K562 (cell line): Measurements from ENCODE around the gene NTM. TPM values are rescaled to one million over a fixed set of nuclear protein-coding genes. Genes with fewer than 3 reads are reported as not detected.

ENCODE experiments used
- ATAC-seq: fragments of 200-7000 bp; cut with Tn5 transposase; 3 replicates; pipeline ENCODE4 v1.9.1; 2020; ENCODE audit warnings: moderate library complexity
- BruUV-seq: library from RNA; stranded (reverse); fragments of 400-500 nt; replicated peaks from 2 replicates; lab custom pipeline; 2021; lab: Mats Ljungman, UMichigan
- CTCF ChIA-PET: fragments of 300-600 bp; formaldehyde crosslinking; extraction: SDS; loops from one replicate; lab custom pipeline; 2021; ENCODE audit warnings: low intra/inter-chr PET ratio; lab: Yijun Ruan, JAX
- POLR2A ChIA-PET: fragments of 300-600, 350-650 bp; sonication (Branson Sonifier 250); formaldehyde crosslinking; extraction: SDS; loops from one replicate; lab custom pipeline; 2021; ENCODE audit warnings: antibody characterized with exemption, inconsistent platforms; lab: Yijun Ruan, JAX
- DNase-seq, 4 experiments: peaks; one replicate each; pipeline versions ENCODE4 v3.0.0 to v3.0.0-alpha.2; 2011 to 2018; ENCODE audit warnings: low spot score in 3 of 4, mixed read lengths in 3 of 4; ENCODE audit errors: extremely low read depth in 1 of 4
- FAIRE-seq: peaks from 2 replicates; lab custom pipeline; 2011; peaks lifted over from hg19 to GRCh38; lab: Jason Lieb, UNC
- H2AFZ ChIP-seq: 2 replicates; pipeline ENCODE4 v1.6.0; 2011; ENCODE audit warnings: low read depth, low read length, control low read depth, inconsistent platforms
- H3K27ac ChIP-seq: fragments of 200-600 bp; 3 replicates; pipeline ENCODE4 v1.8.0; 2011; ENCODE audit warnings: low read depth, mild to moderate bottlenecking, control low read depth, inconsistent platforms, low read length, moderate library complexity, mixed read lengths; ENCODE audit errors: extremely low read depth
- H3K27me3 ChIP-seq, 2 experiments: fragments of 300-600 bp in 1 of 2; 2 replicates in 1 of 2; 3 replicates in 1 of 2; pipeline versions ENCODE4 v1.6.0 to v1.8.0; 2011; ENCODE audit warnings: inconsistent platforms in 2 of 2, low read length in 2 of 2, mild to moderate bottlenecking in 1 of 2, mixed read lengths in 1 of 2, moderate library complexity in 1 of 2; ENCODE audit not compliant: control insufficient read depth in 2 of 2, insufficient read depth in 2 of 2
- H3K36me3 ChIP-seq: fragments of 300-600 bp; 3 replicates; pipeline ENCODE4 v1.8.0; 2011; ENCODE audit warnings: mild to moderate bottlenecking, low read length, inconsistent platforms; ENCODE audit not compliant: control insufficient read depth, insufficient read depth
- H3K4me1 ChIP-seq, 2 experiments: fragments of 200-600 bp in 1 of 2; replicated peaks in 1 of 2; 2 replicates in 1 of 2; 3 replicates in 1 of 2; pipeline versions ENCODE4 v1.5.1 to v1.8.0; 2011; ENCODE audit warnings: inconsistent platforms in 2 of 2, low read length in 2 of 2, mild to moderate bottlenecking in 1 of 2, mixed read lengths in 1 of 2, moderate library complexity in 1 of 2; ENCODE audit not compliant: control insufficient read depth in 2 of 2, insufficient read depth in 2 of 2
- H3K4me2 ChIP-seq: 2 replicates; pipeline ENCODE4 v1.6.1; 2011; ENCODE audit warnings: low read length, control low read depth, inconsistent platforms, mixed read lengths; ENCODE audit not compliant: insufficient read depth
- H3K4me3 ChIP-seq: fragments of 200-600 bp; sonication (generic), shearing (Covaris generic); 2 replicates; pipeline ENCODE4 v1.5.1; 2016; ENCODE audit warnings: control low read depth, inconsistent platforms
- H3K79me2 ChIP-seq: fragments of 200-600 bp; 3 replicates; pipeline ENCODE4 v1.8.0; 2011; ENCODE audit warnings: low read length, inconsistent platforms; ENCODE audit not compliant: control insufficient read depth, insufficient read depth
- H3K9ac ChIP-seq, 2 experiments: 2 replicates each; pipeline versions ENCODE4 v1.6.0 to v1.6.1; 2011; ENCODE audit warnings: low read depth in 2 of 2, low read length in 2 of 2, control low read depth in 1 of 2, inconsistent platforms in 1 of 2, mild to moderate bottlenecking in 1 of 2, mixed read lengths in 1 of 2; ENCODE audit not compliant: insufficient read depth in 1 of 2
- H3K9me1 ChIP-seq: one replicate; pipeline ENCODE4 v1.6.0; 2011; ENCODE audit warnings: inconsistent platforms, mild to moderate bottlenecking, low read length, moderate library complexity; ENCODE audit not compliant: control insufficient read depth, insufficient read depth
- H3K9me3 ChIP-seq: replicated peaks from 2 replicates; pipeline ENCODE4 v1.5.1; 2011; ENCODE audit warnings: low read depth, low read length, inconsistent platforms; ENCODE audit not compliant: control insufficient read depth, insufficient read depth
- H4K20me1 ChIP-seq: replicated peaks from 2 replicates; pipeline ENCODE4 v1.6.1; 2011; ENCODE audit warnings: low read length, inconsistent platforms, mixed read lengths; ENCODE audit not compliant: control insufficient read depth, insufficient read depth
- ADNP ChIP-seq: fragments of 200-800 bp; sonication (Bioruptor generic); IDR thresholded peaks from 2 replicates; pipeline ENCODE4 v1.6.1; 2016; ENCODE audit warnings: missing genetic modification characterization, missing compliant biosample characterization
- FIP1L1 ChIP-seq: fragments of 200-400 bp; formaldehyde crosslinking; IDR thresholded peaks from 2 replicates; pipeline ENCODE4 v1.6.1; 2018; ENCODE audit warnings: mild to moderate bottlenecking, low read depth, low read length; ENCODE audit not compliant: poor library complexity, severe bottlenecking
- HOXB6 ChIP-seq: fragments of 250-450 bp; sonication (Bioruptor Pico); IDR thresholded peaks from 2 replicates; pipeline ENCODE4 v1.5.1; 2022; ENCODE audit warnings: mild to moderate bottlenecking, borderline replicate concordance
- IFI16 ChIP-seq: fragments of 250-450 bp; sonication (Bioruptor Pico); IDR thresholded peaks from 2 replicates; pipeline ENCODE4 v2.1.2; 2022; ENCODE audit warnings: mild to moderate bottlenecking, inconsistent platforms
- NELFE ChIP-seq: IDR thresholded peaks from 2 replicates; pipeline ENCODE4 v1.6.1; 2011; ENCODE audit warnings: mild to moderate bottlenecking; ENCODE audit not compliant: insufficient read depth, insufficient read length
- SMC3 ChIP-seq: conservative IDR thresholded peaks from 2 replicates; pipeline ENCODE4 v1.6.1; 2011; ENCODE audit warnings: low read depth, low read length, improper control_type of control experiment; ENCODE audit not compliant: insufficient read depth
- SNIP1 ChIP-seq: fragments of 450-650 bp; IDR thresholded peaks from 2 replicates; pipeline ENCODE4 v1.7.1; 2017; ENCODE audit warnings: low read depth, mild to moderate bottlenecking
- SPI1 ChIP-seq: IDR thresholded peaks from 2 replicates; pipeline ENCODE4 v1.6.1; 2011; ENCODE audit warnings: low read depth, low read length, control low read depth, borderline replicate concordance
- SUPT5H ChIP-seq: fragments of 450-650 bp; IDR thresholded peaks from 2 replicates; pipeline ENCODE4 v1.6.1; 2016
- TEAD1 ChIP-seq, 2 experiments: fragments of 450-650 bp in 1 of 2; sonication (generic) in 1 of 2; formaldehyde crosslinking; IDR thresholded peaks; 2 replicates each; pipeline versions ENCODE4 v1.4.0 to v1.8.0; 2020 to 2022; ENCODE audit warnings: mild to moderate bottlenecking in 2 of 2, missing genetic modification reagents in 1 of 2
- ZC3H11A ChIP-seq: IDR thresholded peaks from 2 replicates; pipeline ENCODE4 v1.6.1; 2012; ENCODE audit warnings: low read depth, low read length, improper control_type of control experiment
- ZNF263 ChIP-seq: sonication (generic); formaldehyde crosslinking; IDR thresholded peaks from 2 replicates; pipeline ENCODE4 v1.8.0; 2022; ENCODE audit warnings: mild to moderate bottlenecking, missing genetic modification reagents, borderline replicate concordance
- ZNF586 ChIP-seq: fragments of 450-650 bp; formaldehyde crosslinking; conservative IDR thresholded peaks from 2 replicates; pipeline ENCODE4 v1.4.0; 2020; ENCODE audit warnings: mild to moderate bottlenecking, moderate library complexity
- ZNF644 ChIP-seq: fragments of 200-800 bp; sonication (Bioruptor generic); IDR thresholded peaks from 2 replicates; pipeline ENCODE4 v1.6.1; 2016; ENCODE audit warnings: low read depth, missing genetic modification characterization, missing compliant biosample characterization
- ZNF696 ChIP-seq: fragments of 250-450 bp; sonication (Bioruptor Pico); conservative IDR thresholded peaks from 2 replicates; pipeline ENCODE4 v1.4.0; 2020; ENCODE audit warnings: mild to moderate bottlenecking, moderate library complexity
- whole genome bisulfite sequencing: fragments of 100-300 bp; shearing (Covaris generic); methylation state at CpG from one replicate; pipeline ENCODE4 v1.1.6; 2016; ENCODE audit warnings: low coverage, mixed read lengths; ENCODE audit not compliant: insufficient coverage; ENCODE audit errors: missing lambda C conversion rate; 5-methylcytosine and 5-hydroxymethylcytosine counted together
- in situ Hi-C: fragments of 300-500 bp; cut with MboI; formaldehyde crosslinking; loops from 4 replicates; pipeline ENCODE4 v1.15.0; 2018; ENCODE audit warnings: inconsistent platforms, mixed read lengths
- intact Hi-C: fragments of 100-400 bp; cut with micrococcal nuclease; formaldehyde crosslinking; loops from 2 replicates; pipeline ENCODE4 v1.14.2; 2022
- polyA plus RNA-seq, 8 experiments: library from polyadenylated mRNA; depleted of rRNA in 4 of 8; stranded (reverse) in 5 of 8; unstranded in 3 of 8; fragments of >200 nt; fragmentation: Nextera tagmentation in 2 of 8; fragmentation: Illumina TruSeq in 1 of 8; extraction: Ambion mirVana in 2 of 8; extraction: Trizol in 1 of 8; gene quantifications; 2 replicates each; pipeline versions ENCODE4 v1.2.1 to v1.2.3, GENCODE V29; 2011 to 2014; ENCODE audit warnings: inconsistent platforms in 1 of 8, missing spikeins in 1 of 8
- total RNA-seq, 7 experiments: library from RNA; depleted of rRNA in 6 of 7; stranded (reverse); fragments of >200 nt in 6 of 7; fragmentation: Illumina TruSeq in 2 of 7; extraction: Trizol in 2 of 7; gene quantifications; 2 replicates each; pipeline versions ENCODE4 v1.2.1 to v1.2.3, GENCODE V29; 2011 to 2021; ENCODE audit warnings: low replicate concordance in 1 of 7
- TF ChIP-seq, protein P1 (sequence below): sonication (generic); formaldehyde crosslinking; IDR thresholded peaks from 2 replicates; pipeline ENCODE4 v1.8.0; 2023; ENCODE audit warnings: missing genetic modification reagents, mild to moderate bottlenecking, borderline replicate concordance

The NTM gene
- total and polyA plus RNA-seq, 9 of the 15 experiments (the other 6 are each of a cell fraction or from before 2014, with no cell fraction given) = not detected

- H2AFZ ChIP-seq = no peak overlapping the region
Measured at GRCh38 chr11:132205496-132205895, 835.1 kb downstream of the NTM start.

DNA sequence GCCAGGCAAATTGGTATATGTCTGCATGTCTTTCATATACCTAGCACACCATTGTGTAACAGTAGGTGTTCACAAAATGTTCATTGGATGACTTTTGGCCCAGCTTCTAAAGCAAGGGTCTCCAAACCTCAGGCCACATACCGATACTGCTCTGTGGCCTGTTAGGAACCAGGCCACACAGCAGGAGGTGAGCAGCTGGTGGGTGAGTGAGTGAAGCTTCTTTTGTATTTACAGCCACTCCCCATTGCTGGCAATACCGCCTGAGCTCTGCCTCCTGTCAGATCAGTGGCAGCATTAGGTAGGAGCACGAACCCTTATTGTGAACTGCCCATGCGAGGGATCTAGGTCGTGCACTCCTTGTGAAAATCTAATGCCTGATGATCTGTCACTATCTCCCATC is 836.6 kb downstream of the NTM start:
- no peaks in the 10 kb centered on the region for H3K4me1 ChIP-seq
- DNase-seq = no peak
- WGBS = 0% methylated on average over 5 of the region's 5 CpGs
- H4K20me1 ChIP-seq = no peaks in the 10 kb centered on the region
- intact Hi-C loops = no loop called here
- H3K9ac ChIP-seq = no peak overlapping the region
- in situ Hi-C loops = no loop called here
- H3K4me3 ChIP-seq = no peak overlapping the region
- BruUV-seq = no TSS peak
- no peaks in the 10 kb centered on the region for H3K36me3 ChIP-seq
- no peak overlapping the region for H2AFZ ChIP-seq
- FAIRE-seq = no peak
- no peaks in the 10 kb centered on the region for H3K9me3 ChIP-seq
- no peaks in the 10 kb centered on the region for H3K79me2 ChIP-seq
- H3K4me2 ChIP-seq = no peak overlapping the region
- H3K9me1 ChIP-seq = no peaks in the 10 kb centered on the region
- ChIA-PET CTCF (no interaction called here), POLR2A (no interaction called here)
- ATAC-seq = no peak
- H3K27ac ChIP-seq = no peak overlapping the region
- H3K27me3 ChIP-seq = no peaks in the 10 kb centered on the region
- TF ChIP-seq FIP1L1 (no peak), SMC3 (no peak), NELFE (no peak), SNIP1 (no peak), ADNP (tag) (no peak), ZC3H11A (no peak), ZNF586 (CRISPR knock-in tag) (no peak), SPI1 (no peak)
- TF ChIP-seq, protein P1, sequence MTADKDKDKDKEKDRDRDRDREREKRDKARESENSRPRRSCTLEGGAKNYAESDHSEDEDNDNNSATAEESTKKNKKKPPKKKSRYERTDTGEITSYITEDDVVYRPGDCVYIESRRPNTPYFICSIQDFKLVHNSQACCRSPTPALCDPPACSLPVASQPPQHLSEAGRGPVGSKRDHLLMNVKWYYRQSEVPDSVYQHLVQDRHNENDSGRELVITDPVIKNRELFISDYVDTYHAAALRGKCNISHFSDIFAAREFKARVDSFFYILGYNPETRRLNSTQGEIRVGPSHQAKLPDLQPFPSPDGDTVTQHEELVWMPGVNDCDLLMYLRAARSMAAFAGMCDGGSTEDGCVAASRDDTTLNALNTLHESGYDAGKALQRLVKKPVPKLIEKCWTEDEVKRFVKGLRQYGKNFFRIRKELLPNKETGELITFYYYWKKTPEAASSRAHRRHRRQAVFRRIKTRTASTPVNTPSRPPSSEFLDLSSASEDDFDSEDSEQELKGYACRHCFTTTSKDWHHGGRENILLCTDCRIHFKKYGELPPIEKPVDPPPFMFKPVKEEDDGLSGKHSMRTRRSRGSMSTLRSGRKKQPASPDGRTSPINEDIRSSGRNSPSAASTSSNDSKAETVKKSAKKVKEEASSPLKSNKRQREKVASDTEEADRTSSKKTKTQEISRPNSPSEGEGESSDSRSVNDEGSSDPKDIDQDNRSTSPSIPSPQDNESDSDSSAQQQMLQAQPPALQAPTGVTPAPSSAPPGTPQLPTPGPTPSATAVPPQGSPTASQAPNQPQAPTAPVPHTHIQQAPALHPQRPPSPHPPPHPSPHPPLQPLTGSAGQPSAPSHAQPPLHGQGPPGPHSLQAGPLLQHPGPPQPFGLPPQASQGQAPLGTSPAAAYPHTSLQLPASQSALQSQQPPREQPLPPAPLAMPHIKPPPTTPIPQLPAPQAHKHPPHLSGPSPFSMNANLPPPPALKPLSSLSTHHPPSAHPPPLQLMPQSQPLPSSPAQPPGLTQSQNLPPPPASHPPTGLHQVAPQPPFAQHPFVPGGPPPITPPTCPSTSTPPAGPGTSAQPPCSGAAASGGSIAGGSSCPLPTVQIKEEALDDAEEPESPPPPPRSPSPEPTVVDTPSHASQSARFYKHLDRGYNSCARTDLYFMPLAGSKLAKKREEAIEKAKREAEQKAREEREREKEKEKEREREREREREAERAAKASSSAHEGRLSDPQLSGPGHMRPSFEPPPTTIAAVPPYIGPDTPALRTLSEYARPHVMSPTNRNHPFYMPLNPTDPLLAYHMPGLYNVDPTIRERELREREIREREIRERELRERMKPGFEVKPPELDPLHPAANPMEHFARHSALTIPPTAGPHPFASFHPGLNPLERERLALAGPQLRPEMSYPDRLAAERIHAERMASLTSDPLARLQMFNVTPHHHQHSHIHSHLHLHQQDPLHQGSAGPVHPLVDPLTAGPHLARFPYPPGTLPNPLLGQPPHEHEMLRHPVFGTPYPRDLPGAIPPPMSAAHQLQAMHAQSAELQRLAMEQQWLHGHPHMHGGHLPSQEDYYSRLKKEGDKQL (CRISPR knock-in tag) = no peak

More at GRCh38 chr11:132205496-132205895, 835.1 kb downstream of the NTM start:
- H3K27me3 ChIP-seq = no peaks in the 10 kb centered on the region
- H3K9me3 ChIP-seq = no peaks in the 10 kb centered on the region; the same call in 1 of the 2 replicates
- intact Hi-C loops (no loop called here), in situ Hi-C loops (no loop called here)
- no peak for ATAC-seq
- TF ChIP-seq TEAD1 (CRISPR knock-in tag; IDR thresholded peaks at IDR 0.05) = no peak
- TF ChIP-seq ZNF263 (CRISPR knock-in tag) = no peak
- no peak for TF ChIP-seq ZNF644 (tag)
- no peak for TF ChIP-seq SUPT5H
- no peak for TF ChIP-seq ZNF696 (CRISPR knock-in tag)
- TF ChIP-seq HOXB6 = no peak
- no peak for TF ChIP-seq IFI16
- no peaks in the 10 kb centered on the region for H3K9me1 ChIP-seq
- H3K27ac ChIP-seq = no peak overlapping the region
- no peaks in the 10 kb centered on the region for H4K20me1 ChIP-seq
- POLR2A ChIA-PET = interaction anchor here (0.7 kb wide), 1 partner anchor 96 kb away, joined by 4 read pairs; no protein-coding TSS in a partner anchor
- no peak for DNase-seq
- no peaks in the 10 kb centered on the region for H3K36me3 ChIP-seq
- no peaks in the 10 kb centered on the region for H3K79me2 ChIP-seq
- WGBS = 0% methylated on average over 3 of the region's 3 CpGs
- CTCF ChIA-PET = no interaction called here
- H3K4me3 ChIP-seq = no peak overlapping the region
- no peak overlapping the region for H3K4me2 ChIP-seq
- FAIRE-seq = no peak
- H3K9ac ChIP-seq = no peak overlapping the region
- H3K4me1 ChIP-seq = no peaks in the 10 kb centered on the region
- BruUV-seq = no TSS peak
